Measurements from ENCODE around the gene XIRP1. TPM values are rescaled to one million over a fixed set of nuclear protein-coding genes. Genes with fewer than 3 reads are reported as not detected.

Gene XIRP1
- total RNA-seq, 2 experiments from 2014 or later: not detected

DNA sequence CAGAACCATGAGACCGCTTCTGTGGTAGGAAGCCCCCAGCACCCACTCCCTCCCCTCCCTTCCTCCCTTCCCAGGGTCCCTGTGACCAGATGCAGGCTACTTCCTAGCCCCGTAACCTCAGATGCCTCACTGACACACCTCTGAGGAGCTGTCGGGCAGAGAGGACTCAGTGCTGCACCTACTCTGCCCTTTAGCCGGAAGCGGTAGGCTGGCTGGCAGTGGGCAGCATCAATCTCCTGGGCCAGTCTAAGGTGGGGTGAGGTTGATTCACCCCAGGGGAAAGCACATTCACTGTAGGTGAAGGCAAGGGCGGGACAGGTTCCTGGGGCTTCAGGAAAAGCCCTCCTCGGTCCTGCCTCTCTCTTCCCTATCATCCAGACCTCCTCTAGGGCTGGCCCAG lies 58.1 kb downstream of the XIRP1 start:
- H3K9me2 ChIP-seq (ENCODE audit: insufficient read depth, low read length): no peaks in the 10 kb centered on the region
- no peaks in the 10 kb centered on the region for H3K4me1 ChIP-seq (ENCODE audit: insufficient read depth, low read length, poor library complexity, severe bottlenecking)
- no peaks in the 10 kb centered on the region for H4K20me1 ChIP-seq (ENCODE audit: insufficient read depth, low read length)
- no TSS peak for BruUV-seq (replicated peaks)
- no peak for DNase-seq (ENCODE audit: low spot score)
- H3K4me3 ChIP-seq (ENCODE audit: low read depth, low read length, poor library complexity, severe bottlenecking): no peak overlapping the region
- no peak overlapping the region for H2AFZ ChIP-seq (ENCODE audit: low read length)
- peaks cover 20% of the 10 kb centered on the region for H3K36me3 ChIP-seq (ENCODE audit: insufficient read depth, low read length)
- no peak for TF ChIP-seq EZH2phosphoT487 (IDR thresholded peaks at IDR 0.05; ENCODE audit: borderline replicate concordance, low read depth, low read length)
- TF ChIP-seq, protein P1, sequence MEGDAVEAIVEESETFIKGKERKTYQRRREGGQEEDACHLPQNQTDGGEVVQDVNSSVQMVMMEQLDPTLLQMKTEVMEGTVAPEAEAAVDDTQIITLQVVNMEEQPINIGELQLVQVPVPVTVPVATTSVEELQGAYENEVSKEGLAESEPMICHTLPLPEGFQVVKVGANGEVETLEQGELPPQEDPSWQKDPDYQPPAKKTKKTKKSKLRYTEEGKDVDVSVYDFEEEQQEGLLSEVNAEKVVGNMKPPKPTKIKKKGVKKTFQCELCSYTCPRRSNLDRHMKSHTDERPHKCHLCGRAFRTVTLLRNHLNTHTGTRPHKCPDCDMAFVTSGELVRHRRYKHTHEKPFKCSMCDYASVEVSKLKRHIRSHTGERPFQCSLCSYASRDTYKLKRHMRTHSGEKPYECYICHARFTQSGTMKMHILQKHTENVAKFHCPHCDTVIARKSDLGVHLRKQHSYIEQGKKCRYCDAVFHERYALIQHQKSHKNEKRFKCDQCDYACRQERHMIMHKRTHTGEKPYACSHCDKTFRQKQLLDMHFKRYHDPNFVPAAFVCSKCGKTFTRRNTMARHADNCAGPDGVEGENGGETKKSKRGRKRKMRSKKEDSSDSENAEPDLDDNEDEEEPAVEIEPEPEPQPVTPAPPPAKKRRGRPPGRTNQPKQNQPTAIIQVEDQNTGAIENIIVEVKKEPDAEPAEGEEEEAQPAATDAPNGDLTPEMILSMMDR (conservative IDR thresholded peaks at IDR 0.05; ENCODE audit: low read length): no peak
- intact Hi-C loops (cut with micrococcal nuclease; ENCODE audit: unreplicated experiment): no loop called here
- ChIA-PET CTCF (ENCODE audit: unreplicated experiment) (no interaction called here), POLR2A (interaction anchor here (0.8 kb wide), 1 partner anchor 15 kb away, joined by 3 read pairs; no protein-coding TSS in a partner anchor)
- H3K27ac ChIP-seq (ENCODE audit: low read depth, low read length, poor library complexity, severe bottlenecking): no peak overlapping the region
- H3K9me3 ChIP-seq (ENCODE audit: low read length): no peaks in the 10 kb centered on the region
- H3K4me2 ChIP-seq (ENCODE audit: low read length): no peak overlapping the region
- H3K79me2 ChIP-seq (ENCODE audit: insufficient read depth, low read depth, low read length): no peaks in the 10 kb centered on the region

DNA sequence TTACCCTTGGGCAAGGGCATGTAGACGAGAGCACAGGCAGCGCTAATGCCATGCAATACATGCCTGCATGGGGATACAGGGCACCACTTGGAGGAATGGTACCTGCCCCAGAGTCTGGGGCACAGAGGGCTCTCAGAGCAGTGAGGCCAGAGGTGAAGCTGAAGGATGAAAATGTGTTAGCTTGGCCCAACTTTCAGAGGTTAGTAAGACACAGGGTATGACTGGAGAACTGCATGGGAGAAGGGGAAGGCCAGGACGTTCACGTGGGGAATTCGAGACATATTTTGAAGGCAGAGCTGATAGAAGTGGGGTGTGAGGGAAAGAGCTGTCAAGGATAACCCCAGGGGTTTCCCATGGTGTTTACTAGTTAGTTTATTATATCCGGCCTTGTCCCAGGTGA lies 58.6 kb downstream of the XIRP1 start:
- Histone ChIP-seq H2AFZ (ENCODE audit: low read length) (no peak overlapping the region), H3K27ac (ENCODE audit: low read depth, low read length, poor library complexity, severe bottlenecking) (no peak overlapping the region), H3K4me1 (ENCODE audit: insufficient read depth, low read length, poor library complexity, severe bottlenecking) (no peaks in the 10 kb centered on the region), H3K36me3 (ENCODE audit: insufficient read depth, low read length) (peaks cover 17% of the 10 kb centered on the region), H3K4me3 (ENCODE audit: low read depth, low read length, poor library complexity, severe bottlenecking) (no peak overlapping the region), H3K79me2 (ENCODE audit: insufficient read depth, low read depth, low read length) (no peaks in the 10 kb centered on the region), H3K4me2 (ENCODE audit: low read length) (no peak overlapping the region), H4K20me1 (ENCODE audit: insufficient read depth, low read length) (no peaks in the 10 kb centered on the region), H3K9me2 (ENCODE audit: insufficient read depth, low read length) (no peaks in the 10 kb centered on the region), H3K9me3 (ENCODE audit: low read length) (no peaks in the 10 kb centered on the region)
- TF ChIP-seq, protein P1 (conservative IDR thresholded peaks at IDR 0.05; ENCODE audit: low read length): no peak
- TF ChIP-seq EZH2phosphoT487 (IDR thresholded peaks at IDR 0.05; ENCODE audit: borderline replicate concordance, low read depth, low read length): no peak
- intact Hi-C loops (cut with micrococcal nuclease; ENCODE audit: unreplicated experiment): no loop called here
- BruUV-seq (replicated peaks): no TSS peak
- no peak for DNase-seq (ENCODE audit: low spot score)
- POLR2A ChIA-PET: interaction anchor here (0.8 to 0.9 kb wide), 2 partner anchors 12 to 15 kb away, joined by 3 to 4 read pairs; no protein-coding TSS in a partner anchor
- CTCF ChIA-PET (ENCODE audit: unreplicated experiment): interaction anchor here (0.9 kb wide), 1 partner anchor 149 kb away, joined by 3 read pairs; no protein-coding TSS in a partner anchor

Small RNA genes lying within 50 kb of the gene (microRNA-seq; reads per million reads assigned to microRNA genes)
- gene MIR6822 (ENCODE audit: borderline replicate concordance): 2.3 reads per million

Small RNA genes lying within 50 kb of the gene (small RNA-seq; reads per million reads assigned to genes)
- not detected for gene RF00017

Other genes with a start within 250 kb of the XIRP1 start
- 0.25 TPM in 1 of 2 replicates, not detected in the other for gene SCN11A, start 140.7 kb downstream of the XIRP1 start, total RNA-seq (2014; rRNA removed; shearing (Covaris generic))
- 0.13 and 0.22 TPM in 2 replicates for gene SCN11A, start 140.7 kb downstream of the XIRP1 start, total RNA-seq (2022)
- gene WDR48, start 140.6 kb downstream of the XIRP1 start, total RNA-seq (2014; rRNA removed; shearing (Covaris generic)): 12.3 and 15.7 TPM in 2 replicates
- 38.4 and 41.6 TPM in 2 replicates for gene WDR48, start 140.6 kb downstream of the XIRP1 start, total RNA-seq (2022)
- gene GORASP1, start 85.0 kb downstream of the XIRP1 start, total RNA-seq (2014; rRNA removed; shearing (Covaris generic)): 44.8 and 59.9 TPM in 2 replicates
- gene GORASP1, start 85.0 kb downstream of the XIRP1 start, total RNA-seq (2022): 51.5 and 57.9 TPM in 2 replicates
- 10.5 and 12.8 TPM in 2 replicates for gene TTC21A, start 84.9 kb downstream of the XIRP1 start, total RNA-seq (2014; rRNA removed; shearing (Covaris generic))
- 27.1 and 32.3 TPM in 2 replicates for gene TTC21A, start 84.9 kb downstream of the XIRP1 start, total RNA-seq (2022)
- gene CSRNP1, start 39.0 kb downstream of the XIRP1 start, total RNA-seq (2014; rRNA removed; shearing (Covaris generic)): 9.5 and 10.5 TPM in 2 replicates
- 9.4 and 9.7 TPM in 2 replicates for gene CSRNP1, start 39.0 kb downstream of the XIRP1 start, total RNA-seq (2022)
- not detected in 2 replicates for gene CX3CR1, start 87.4 kb upstream of the XIRP1 start, total RNA-seq (2014; rRNA removed; shearing (Covaris generic))
- gene CX3CR1, start 87.4 kb upstream of the XIRP1 start, total RNA-seq (2022): 0.13 TPM in 1 of 2 replicates, not detected in the other
- gene CCR8, start 137.1 kb upstream of the XIRP1 start, total RNA-seq (2014; rRNA removed; shearing (Covaris generic)): not detected in 2 replicates
- not detected in 2 replicates for gene CCR8, start 137.1 kb upstream of the XIRP1 start, total RNA-seq (2022)
- gene SLC25A38, start 190.8 kb upstream of the XIRP1 start, total RNA-seq (2014; rRNA removed; shearing (Covaris generic)): 22.8 and 32.6 TPM in 2 replicates
- 35.4 and 35.5 TPM in 2 replicates for gene SLC25A38, start 190.8 kb upstream of the XIRP1 start, total RNA-seq (2022)
- 2,776 and 2,813 TPM in 2 replicates for gene RPSA, start 214.1 kb upstream of the XIRP1 start, total RNA-seq (2014; rRNA removed; shearing (Covaris generic))
- gene RPSA, start 214.1 kb upstream of the XIRP1 start, total RNA-seq (2022): 1,952 and 2,115 TPM in 2 replicates